Esophagus (tissue), 2 donors: Measurements from ENCODE around the gene REV1. TPM values are rescaled to one million over a fixed set of nuclear protein-coding genes. Genes with fewer than 3 reads are reported as not detected.

Source experiments
- H3K27ac ChIP-seq, 2 donors: one replicate each; pipeline ENCODE4 v1.5.1; 2013; ENCODE audit warnings: low read depth in 2 of 2, mild to moderate bottlenecking in 2 of 2, inconsistent platforms in 1 of 2, low read length in 1 of 2, moderate library complexity in 1 of 2
- H3K27me3 ChIP-seq, 2 donors: one replicate each; pipeline ENCODE4 v1.6.1; 2013; ENCODE audit warnings: low read length in 2 of 2, control low read depth in 1 of 2, mild to moderate bottlenecking in 1 of 2; ENCODE audit not compliant: insufficient read depth in 2 of 2, control insufficient read depth in 1 of 2
- H3K36me3 ChIP-seq, 2 donors: one replicate each; pipeline ENCODE4 v1.6.1; 2013; ENCODE audit warnings: low read length in 1 of 2; ENCODE audit not compliant: control insufficient read depth in 2 of 2, insufficient read depth in 2 of 2
- H3K4me1 ChIP-seq, 2 donors: one replicate each; pipeline ENCODE4 v1.6.1; 2013; ENCODE audit warnings: low read length in 1 of 2; ENCODE audit not compliant: control insufficient read depth in 2 of 2, insufficient read depth in 2 of 2
- H3K4me3 ChIP-seq, 2 donors: one replicate each; pipeline ENCODE4 v1.5.1; 2013; ENCODE audit warnings: low read length in 2 of 2, mild to moderate bottlenecking in 2 of 2, low read depth in 1 of 2, moderate library complexity in 1 of 2
- H3K9me3 ChIP-seq, 2 donors: one replicate each; pipeline ENCODE4 v1.6.1; 2013; ENCODE audit warnings: mild to moderate bottlenecking in 2 of 2, low read depth in 1 of 2, low read length in 1 of 2, moderate library complexity in 1 of 2; ENCODE audit not compliant: control insufficient read depth in 2 of 2, insufficient read depth in 1 of 2
- WGBS, 2 donors: extraction: QIAGEN DNeasy Blood & Tissue Kit; methylation state at CpG; one replicate each; pipeline ENCODE4 v1.1.7; 2013; 5-methylcytosine and 5-hydroxymethylcytosine counted together
- polyA plus RNA-seq, 2 donors: library from polyadenylated mRNA; stranded (reverse); fragments of 200-250 nt; gene quantifications; one replicate each; pipeline ENCODE4 v1.2.3, GENCODE V29; 2013
- donor health status: healthy with polysubstance abuse.
- donor health status: Bipolar disorder and iron deficiency.

Gene REV1
- polyA plus RNA-seq, 2 donors, result 16.2 to 20.3 TPM

DNA sequence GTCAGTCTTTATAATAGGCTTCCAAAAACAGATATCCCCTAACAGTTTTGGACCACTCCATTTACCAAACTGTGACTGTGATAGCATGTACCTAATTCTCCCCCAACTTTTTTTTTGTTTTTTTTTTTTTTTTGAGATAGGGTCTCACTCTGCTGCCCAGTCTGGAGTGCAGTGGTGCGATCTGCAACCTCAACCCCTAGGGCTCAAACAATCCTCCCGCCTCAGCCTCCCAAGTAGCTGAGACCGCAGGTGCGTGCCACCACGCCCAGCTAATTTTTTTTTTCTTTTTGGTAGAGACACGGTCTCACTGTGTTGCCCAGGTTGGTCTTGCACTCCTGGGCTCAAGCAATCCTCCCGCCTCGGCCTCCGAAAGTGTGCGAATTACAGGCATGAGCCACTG is 52.9 kb downstream of the REV1 start:
- 98% methylated on average over 10 of the region's 10 CpGs for WGBS, 2 donors
- Histone ChIP-seq H3K4me1 (no peaks in the 10 kb centered on the region), H3K4me3 (no peak overlapping the region), H3K27ac (no peak overlapping the region), H3K36me3 (peaks cover 5 to 12% of the 10 kb centered on the region in 2 donors), H3K27me3 (no peaks in the 10 kb centered on the region), H3K9me3 (no peaks in the 10 kb centered on the region)

GRCh38 chr2:99433340-99433739 is 56.5 kb downstream of the REV1 start:
- peaks cover 0 to 3% of the 10 kb centered on the region in 2 donors for H3K36me3 ChIP-seq
- H3K27ac ChIP-seq, result no peak overlapping the region
- H3K27me3 ChIP-seq, result no peaks in the 10 kb centered on the region
- H3K9me3 ChIP-seq, result no peaks in the 10 kb centered on the region
- H3K4me3 ChIP-seq, result no peak overlapping the region
- H3K4me1 ChIP-seq, result peaks cover 0 to 2% of the 10 kb centered on the region in 2 donors
- WGBS, 2 donors, result 68 to 74% methylated on average over 2 of the region's 2 CpGs

DNA sequence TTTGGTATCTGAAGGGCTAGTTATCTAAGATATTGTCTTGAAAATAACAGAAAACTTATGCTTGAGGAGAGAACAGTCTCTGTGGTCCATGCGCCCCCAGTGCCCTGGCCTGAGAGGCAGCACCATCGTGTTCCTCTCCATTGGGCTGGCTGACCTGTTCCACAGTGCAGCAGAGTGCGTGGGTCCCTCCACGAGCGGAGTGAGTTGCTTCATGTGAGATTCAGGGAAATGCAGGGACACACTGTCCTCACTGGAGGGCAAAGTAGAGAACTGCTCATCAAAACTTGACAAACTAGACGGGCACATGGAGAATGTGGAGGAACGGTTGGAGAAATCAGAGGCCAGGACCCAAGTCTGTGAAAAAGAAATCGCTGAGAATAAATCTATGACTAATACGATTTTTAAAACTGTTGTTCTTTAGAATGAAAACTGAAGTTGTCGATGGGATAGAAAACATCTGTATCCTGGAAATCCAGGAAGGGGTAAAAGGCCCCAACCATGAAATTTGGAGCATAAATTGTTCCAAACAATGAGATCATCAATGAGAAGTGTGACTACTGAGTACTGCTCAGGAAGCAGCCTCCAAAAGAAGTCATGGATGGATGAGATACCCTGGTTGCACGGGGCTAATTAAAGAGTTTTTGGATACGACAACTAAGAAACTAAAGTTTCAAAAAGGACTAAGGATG is 58.1 kb downstream of the REV1 start:
- Histone ChIP-seq H3K27me3 (no peaks in the 10 kb centered on the region), H3K4me3 (no peak overlapping the region), H3K9me3 (no peaks in the 10 kb centered on the region), H3K36me3 (peaks cover 0 to 3% of the 10 kb centered on the region in 2 donors), H3K4me1 (peaks cover 0 to 2% of the 10 kb centered on the region in 2 donors), H3K27ac (peak overlapping the region; percentile 11 to 52)
- 79 to 81% methylated on average over 12 of the region's 12 CpGs for WGBS, 2 donors

- no peaks in the 10 kb centered on the region for H3K27me3 ChIP-seq
- peaks cover 0 to 3% of the 10 kb centered on the region in 2 donors for H3K36me3 ChIP-seq
- 61 to 63% methylated on average over 4 of the region's 4 CpGs for WGBS, 2 donors
- no peaks in the 10 kb centered on the region for H3K9me3 ChIP-seq
- H3K4me1 ChIP-seq, result peaks cover 0 to 2% of the 10 kb centered on the region in 2 donors
- no peak overlapping the region for H3K27ac ChIP-seq
- H3K4me3 ChIP-seq, result no peak overlapping the region
Measured at GRCh38 chr2:99430614-99431291, 59.1 kb downstream of the REV1 start.

- peaks cover 4 to 12% of the 10 kb centered on the region in 2 donors for H3K36me3 ChIP-seq
- H3K9me3 ChIP-seq, result no peaks in the 10 kb centered on the region
- H3K4me1 ChIP-seq, result no peaks in the 10 kb centered on the region
- no peak overlapping the region for H3K27ac ChIP-seq
- 27 to 33% methylated on average over 2 of the region's 2 CpGs for WGBS, 2 donors
- H3K27me3 ChIP-seq, result no peaks in the 10 kb centered on the region
- H3K4me3 ChIP-seq, result no peak overlapping the region
Measured at GRCh38 chr2:99425022-99425421, 64.8 kb downstream of the REV1 start.

- no peaks in the 10 kb centered on the region for H3K9me3 ChIP-seq
- no peak overlapping the region for H3K4me3 ChIP-seq
- H3K27me3 ChIP-seq, result no peaks in the 10 kb centered on the region
- peaks cover 4 to 14% of the 10 kb centered on the region in 2 donors for H3K36me3 ChIP-seq
- no peak overlapping the region for H3K27ac ChIP-seq
- H3K4me1 ChIP-seq, result no peaks in the 10 kb centered on the region
Measured at GRCh38 chr2:99424371-99424770, 65.4 kb downstream of the REV1 start.

DNA sequence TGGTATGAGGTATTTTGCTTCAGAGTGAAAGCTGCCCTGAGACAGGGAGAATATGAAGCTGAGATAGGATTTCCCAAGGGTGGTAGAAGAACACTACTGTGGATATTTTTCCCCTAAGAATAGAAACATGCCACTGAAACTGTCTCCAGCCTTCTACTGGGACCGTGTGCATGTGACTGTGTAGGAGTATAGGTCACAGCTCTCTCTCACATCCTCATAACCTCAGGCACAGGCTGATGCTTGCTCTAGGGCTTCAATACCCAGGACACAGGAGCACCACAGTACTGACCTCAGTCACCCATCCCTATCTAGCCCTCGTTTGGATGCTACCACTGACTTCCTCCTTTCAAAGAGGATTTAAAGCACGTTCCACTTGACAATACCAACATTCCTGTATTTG is 67.2 kb downstream of the REV1 start:
- 63 to 69% methylated on average over 3 of the region's 3 CpGs for WGBS, 2 donors
- Histone ChIP-seq H3K27me3 (no peaks in the 10 kb centered on the region), H3K36me3 (peaks cover 4 to 16% of the 10 kb centered on the region in 2 donors), H3K9me3 (no peaks in the 10 kb centered on the region), H3K4me3 (no peak overlapping the region), H3K4me1 (no peaks in the 10 kb centered on the region), H3K27ac (peak overlapping the region; percentile 21 to 22)

- peaks cover 4 to 22% of the 10 kb centered on the region in 2 donors for H3K36me3 ChIP-seq
- H3K4me1 ChIP-seq, result no peaks in the 10 kb centered on the region
- no peak overlapping the region for H3K4me3 ChIP-seq
- H3K27ac ChIP-seq, result no peak overlapping the region
- WGBS, 2 donors, result 93 to 95% methylated on average over 5 of the region's 5 CpGs
- no peaks in the 10 kb centered on the region for H3K27me3 ChIP-seq
- H3K9me3 ChIP-seq, result no peaks in the 10 kb centered on the region
Measured at GRCh38 chr2:99421469-99421868, 68.3 kb downstream of the REV1 start.

DNA sequence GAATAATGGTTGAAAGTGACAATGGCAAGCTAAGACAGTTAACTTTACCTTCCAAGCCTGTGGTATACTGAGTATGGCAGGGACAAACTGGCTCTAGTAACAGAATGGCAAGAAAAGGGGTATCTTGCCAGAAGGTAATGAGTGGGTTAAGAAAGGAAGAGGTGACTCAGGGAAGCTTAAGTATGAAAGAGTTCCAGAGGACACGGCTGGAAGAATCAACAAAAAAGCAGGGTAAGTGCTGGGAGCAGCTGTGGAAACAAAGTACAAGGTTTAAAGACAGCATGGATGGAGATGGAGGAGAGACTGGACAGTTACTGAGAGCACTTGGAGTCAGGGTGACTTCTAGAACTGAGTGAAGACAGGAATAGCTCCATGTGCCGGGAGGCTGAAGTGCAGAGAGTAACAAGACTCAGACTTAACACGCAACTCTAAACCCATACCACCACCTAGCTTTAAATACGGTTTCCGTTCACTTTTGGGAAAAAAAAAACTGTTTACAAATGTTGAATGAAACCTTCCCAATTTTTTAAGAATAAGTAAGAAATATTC is 69.0 kb downstream of the REV1 start:
- Histone ChIP-seq H3K27ac (no peak overlapping the region), H3K36me3 (peaks cover 4 to 22% of the 10 kb centered on the region in 2 donors)
- WGBS, 2 donors, result 78 to 82% methylated on average over 5 of the region's 5 CpGs

More for the DNA sequence above, 69.0 kb downstream of the REV1 start:
- Histone ChIP-seq H3K4me3 (no peak overlapping the region), H3K4me1 (no peaks in the 10 kb centered on the region), H3K9me3 (no peaks in the 10 kb centered on the region), H3K27me3 (no peaks in the 10 kb centered on the region)
